Right renal pelvis (tissue), 4 donors: Measurements from ENCODE around the gene RANBP9. TPM values are rescaled to one million over a fixed set of nuclear protein-coding genes. Genes with fewer than 3 reads are reported as not detected.
A peak's percentile ranks its signal among the peaks of the same experiment; 100 is the strongest.

Experiments
- DNase-seq, 4 donors: peaks; one replicate each; pipeline ENCODE4 v3.0.0-alpha.2; 2013; ENCODE audit warnings: low read depth in 4 of 4, low spot score in 3 of 4, missing footprints in 1 of 4
- polyA plus RNA-seq, 4 donors: library from polyadenylated mRNA; unstranded; fragments of 120-200 nt; gene quantifications; one replicate each; pipeline ENCODE4 v1.2.1, GENCODE V29; 2013; ENCODE audit not compliant: insufficient read length in 4 of 4

Gene RANBP9
- polyA plus RNA-seq, 4 donors = 39.5 to 52.5 (median 49.9) TPM

GRCh38 chr6:13711324-13711732 is 307 bp downstream of the RANBP9 start:
- no peak for DNase-seq

GRCh38 chr6:13710552-13711323 is 897 bp downstream of the RANBP9 start:
- DNase-seq = peak in 1 of 4 donors; percentile 43

GRCh38 chr6:13709689-13710551 is 1.7 kb downstream of the RANBP9 start:
- peak in 1 of 4 donors; percentile 48 for DNase-seq

GRCh38 chr6:13708736-13709135 is 2.9 kb downstream of the RANBP9 start:
- peak in 1 of 4 donors; percentile 7 for DNase-seq

GRCh38 chr6:13703496-13703895 is 8.1 kb downstream of the RANBP9 start:
- DNase-seq = no peak

- DNase-seq = no peak
Observed at GRCh38 chr6:13702809-13703302, 8.8 kb downstream of the RANBP9 start.

- DNase-seq = no peak
Observed at GRCh38 chr6:13700232-13700631, 11.4 kb downstream of the RANBP9 start.

GRCh38 chr6:13698715-13699114 is 12.9 kb downstream of the RANBP9 start:
- DNase-seq = no peak

- no peak for DNase-seq
Observed at GRCh38 chr6:13697857-13698256, 13.8 kb downstream of the RANBP9 start.

GRCh38 chr6:13696226-13696625 is 15.4 kb downstream of the RANBP9 start:
- DNase-seq = no peak

GRCh38 chr6:13695252-13695651 is 16.4 kb downstream of the RANBP9 start:
- DNase-seq = no peak

- no peak for DNase-seq
Observed at GRCh38 chr6:13694562-13694961, 17.1 kb downstream of the RANBP9 start.

GRCh38 chr6:13689511-13690256 is 22.0 kb downstream of the RANBP9 start:
- no peak for DNase-seq

- no peak for DNase-seq
Observed at GRCh38 chr6:13688692-13689196, 22.9 kb downstream of the RANBP9 start.

GRCh38 chr6:13687917-13688351 is 23.7 kb downstream of the RANBP9 start:
- no peak for DNase-seq

- DNase-seq = no peak
Observed at GRCh38 chr6:13684855-13685254, 26.8 kb downstream of the RANBP9 start.

GRCh38 chr6:13683038-13683437 is 28.6 kb downstream of the RANBP9 start:
- no peak for DNase-seq

- no peak for DNase-seq
Observed at GRCh38 chr6:13682346-13682745, 29.3 kb downstream of the RANBP9 start.

- DNase-seq = no peak
Observed at GRCh38 chr6:13681305-13682061, 30.2 kb downstream of the RANBP9 start.

GRCh38 chr6:13680448-13680968 is 31.1 kb downstream of the RANBP9 start:
- no peak for DNase-seq
